ENCODE results near the gene KRT78.

DNA sequence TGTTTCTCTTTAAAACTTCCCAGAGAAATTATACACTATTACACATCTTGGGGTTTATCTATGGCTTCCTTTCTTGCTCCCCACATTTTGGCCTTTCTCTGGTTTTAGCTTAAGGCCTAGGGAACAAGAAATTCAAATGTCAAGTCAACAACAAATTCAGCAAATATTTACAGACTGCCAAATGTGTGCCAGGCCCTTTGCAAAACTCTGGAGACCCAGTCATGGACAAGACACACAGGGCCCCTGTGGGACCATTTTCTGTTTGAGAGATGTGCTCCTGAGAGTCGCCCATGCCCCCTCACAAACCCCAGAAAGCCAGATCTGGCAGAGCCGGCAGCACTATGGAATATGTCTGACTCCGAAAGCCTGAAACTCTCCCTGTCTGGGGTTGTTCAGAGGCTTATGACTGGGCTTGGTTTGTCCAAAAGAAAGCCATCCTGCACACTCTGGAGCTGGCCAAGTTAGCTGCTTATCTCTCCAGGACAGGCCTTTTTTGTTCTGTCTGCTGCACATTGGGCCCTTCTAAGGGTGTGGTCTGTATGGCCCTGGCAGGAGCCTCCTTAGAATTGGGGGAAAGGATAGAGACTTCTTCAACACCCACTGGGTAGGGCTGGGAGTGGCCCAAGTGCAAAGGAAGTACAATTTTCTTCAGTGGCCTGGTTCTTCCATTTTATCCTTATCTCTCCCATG lies 51.8 kb downstream of the KRT78 start:
- TF ChIP-seq, protein P1, sequence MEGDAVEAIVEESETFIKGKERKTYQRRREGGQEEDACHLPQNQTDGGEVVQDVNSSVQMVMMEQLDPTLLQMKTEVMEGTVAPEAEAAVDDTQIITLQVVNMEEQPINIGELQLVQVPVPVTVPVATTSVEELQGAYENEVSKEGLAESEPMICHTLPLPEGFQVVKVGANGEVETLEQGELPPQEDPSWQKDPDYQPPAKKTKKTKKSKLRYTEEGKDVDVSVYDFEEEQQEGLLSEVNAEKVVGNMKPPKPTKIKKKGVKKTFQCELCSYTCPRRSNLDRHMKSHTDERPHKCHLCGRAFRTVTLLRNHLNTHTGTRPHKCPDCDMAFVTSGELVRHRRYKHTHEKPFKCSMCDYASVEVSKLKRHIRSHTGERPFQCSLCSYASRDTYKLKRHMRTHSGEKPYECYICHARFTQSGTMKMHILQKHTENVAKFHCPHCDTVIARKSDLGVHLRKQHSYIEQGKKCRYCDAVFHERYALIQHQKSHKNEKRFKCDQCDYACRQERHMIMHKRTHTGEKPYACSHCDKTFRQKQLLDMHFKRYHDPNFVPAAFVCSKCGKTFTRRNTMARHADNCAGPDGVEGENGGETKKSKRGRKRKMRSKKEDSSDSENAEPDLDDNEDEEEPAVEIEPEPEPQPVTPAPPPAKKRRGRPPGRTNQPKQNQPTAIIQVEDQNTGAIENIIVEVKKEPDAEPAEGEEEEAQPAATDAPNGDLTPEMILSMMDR (IDR thresholded peaks at IDR 0.05) = no peak
- no peak for TF ChIP-seq POLR2A (IDR thresholded peaks at IDR 0.05; ENCODE audit: low read length)
- TF ChIP-seq, protein P2, sequence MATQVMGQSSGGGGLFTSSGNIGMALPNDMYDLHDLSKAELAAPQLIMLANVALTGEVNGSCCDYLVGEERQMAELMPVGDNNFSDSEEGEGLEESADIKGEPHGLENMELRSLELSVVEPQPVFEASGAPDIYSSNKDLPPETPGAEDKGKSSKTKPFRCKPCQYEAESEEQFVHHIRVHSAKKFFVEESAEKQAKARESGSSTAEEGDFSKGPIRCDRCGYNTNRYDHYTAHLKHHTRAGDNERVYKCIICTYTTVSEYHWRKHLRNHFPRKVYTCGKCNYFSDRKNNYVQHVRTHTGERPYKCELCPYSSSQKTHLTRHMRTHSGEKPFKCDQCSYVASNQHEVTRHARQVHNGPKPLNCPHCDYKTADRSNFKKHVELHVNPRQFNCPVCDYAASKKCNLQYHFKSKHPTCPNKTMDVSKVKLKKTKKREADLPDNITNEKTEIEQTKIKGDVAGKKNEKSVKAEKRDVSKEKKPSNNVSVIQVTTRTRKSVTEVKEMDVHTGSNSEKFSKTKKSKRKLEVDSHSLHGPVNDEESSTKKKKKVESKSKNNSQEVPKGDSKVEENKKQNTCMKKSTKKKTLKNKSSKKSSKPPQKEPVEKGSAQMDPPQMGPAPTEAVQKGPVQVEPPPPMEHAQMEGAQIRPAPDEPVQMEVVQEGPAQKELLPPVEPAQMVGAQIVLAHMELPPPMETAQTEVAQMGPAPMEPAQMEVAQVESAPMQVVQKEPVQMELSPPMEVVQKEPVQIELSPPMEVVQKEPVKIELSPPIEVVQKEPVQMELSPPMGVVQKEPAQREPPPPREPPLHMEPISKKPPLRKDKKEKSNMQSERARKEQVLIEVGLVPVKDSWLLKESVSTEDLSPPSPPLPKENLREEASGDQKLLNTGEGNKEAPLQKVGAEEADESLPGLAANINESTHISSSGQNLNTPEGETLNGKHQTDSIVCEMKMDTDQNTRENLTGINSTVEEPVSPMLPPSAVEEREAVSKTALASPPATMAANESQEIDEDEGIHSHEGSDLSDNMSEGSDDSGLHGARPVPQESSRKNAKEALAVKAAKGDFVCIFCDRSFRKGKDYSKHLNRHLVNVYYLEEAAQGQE (IDR thresholded peaks at IDR 0.05) = no peak
- TF ChIP-seq MAX (IDR thresholded peaks at IDR 0.05) = no peak
- no peak for TF ChIP-seq KDM5A (IDR thresholded peaks at IDR 0.05)
- no peak for TF ChIP-seq BHLHE40 (IDR thresholded peaks at IDR 0.05; ENCODE audit: low read depth, low read length)
- TF ChIP-seq, protein P3, sequence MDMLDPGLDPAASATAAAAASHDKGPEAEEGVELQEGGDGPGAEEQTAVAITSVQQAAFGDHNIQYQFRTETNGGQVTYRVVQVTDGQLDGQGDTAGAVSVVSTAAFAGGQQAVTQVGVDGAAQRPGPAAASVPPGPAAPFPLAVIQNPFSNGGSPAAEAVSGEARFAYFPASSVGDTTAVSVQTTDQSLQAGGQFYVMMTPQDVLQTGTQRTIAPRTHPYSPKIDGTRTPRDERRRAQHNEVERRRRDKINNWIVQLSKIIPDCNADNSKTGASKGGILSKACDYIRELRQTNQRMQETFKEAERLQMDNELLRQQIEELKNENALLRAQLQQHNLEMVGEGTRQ (IDR thresholded peaks at IDR 0.05) = no peak
- TF ChIP-seq SREBF2 (IDR thresholded peaks at IDR 0.05) = no peak
- no peak for TF ChIP-seq RAD21 (conservative IDR thresholded peaks at IDR 0.05 in 1 of 2, IDR thresholded peaks at IDR 0.05 in 1 of 2)

Data from A549 (cell line).